Glomerular endothelial cell (primary cell): ENCODE data around the gene RANBP3. TPM values are rescaled to one million over a fixed set of nuclear protein-coding genes. Genes with fewer than 3 reads are reported as not detected.

Source experiments
- total RNA-seq: library from RNA; depleted of rRNA; stranded (reverse); fragments of >200 nt; gene quantifications from 2 replicates; pipeline ENCODE4 v1.2.3, GENCODE V29; 2015

The RANBP3 gene
- total RNA-seq, 1 donor from 2014 or later: 76.5 TPM

Other genes starting within 250 kb of the RANBP3 start
- gene PRR22, start 193.4 kb downstream of the RANBP3 start, total RNA-seq: 0.29 and 0.76 TPM in 2 replicates
- 15.2 and 32.7 TPM in 2 replicates for gene DUS3L, start 187.0 kb downstream of the RANBP3 start, total RNA-seq
- not detected in 2 replicates for gene NRTN, start 173.1 kb downstream of the RANBP3 start, total RNA-seq
- gene FUT6, start 138.4 kb downstream of the RANBP3 start, total RNA-seq: not detected in 2 replicates
- gene FUT3, start 126.7 kb downstream of the RANBP3 start, total RNA-seq: not detected in 2 replicates
- gene FUT5, start 107.6 kb downstream of the RANBP3 start, total RNA-seq: not detected in 2 replicates
- gene NDUFA11, start 74.3 kb downstream of the RANBP3 start, total RNA-seq: 251 and 297 TPM in 2 replicates
- gene VMAC, start 73.3 kb downstream of the RANBP3 start, total RNA-seq: 3.2 and 6.1 TPM in 2 replicates
- gene CAPS, start 63.9 kb downstream of the RANBP3 start, total RNA-seq: 3.7 and 8.4 TPM in 2 replicates
- gene RFX2, start 132.4 kb upstream of the RANBP3 start, total RNA-seq: 5.3 and 7.9 TPM in 2 replicates
- gene ACSBG2, start 157.5 kb upstream of the RANBP3 start, total RNA-seq: not detected in 2 replicates